ENCODE data around the gene NPAT. TPM values are rescaled to one million over a fixed set of nuclear protein-coding genes. Genes with fewer than 3 reads are reported as not detected.

Gene NPAT
- polyA plus RNA-seq, 1 donor (not counting 4 experiments of a cell fraction or from before 2014, with no cell fraction given), result 8.0 TPM

GRCh38 chr11:108239076-108239475 lies 16.6 kb upstream of the NPAT start:
- Histone ChIP-seq H3K27me3 (ENCODE audit: control insufficient read depth, extremely low read depth, insufficient read depth, low read length) (no peaks in the 10 kb centered on the region), H3K4me1 (ENCODE audit: control insufficient read depth, extremely low read depth, insufficient read depth, low read length) (peaks cover 6% of the 10 kb centered on the region), H4K20me1 (ENCODE audit: control insufficient read depth, extremely low read depth, insufficient read depth, low read length) (no peaks in the 10 kb centered on the region), H3K4me3 (ENCODE audit: control insufficient read depth in 2 of 3, extremely low read depth in 1 of 3, insufficient read depth in 2 of 3, low read depth in 1 of 3, low read length in 3 of 3) (no peak overlapping the region), H2AFZ (ENCODE audit: control insufficient read depth, low read length) (no peak overlapping the region), H3K27ac (ENCODE audit: control insufficient read depth, insufficient read depth, low read length) (no peak overlapping the region), H3K4me2 (ENCODE audit: control insufficient read depth, extremely low read depth, insufficient read depth, low read depth, low read length) (no peak overlapping the region), H3K9me1 (ENCODE audit: control insufficient read depth, extremely low read depth, insufficient read depth, low read length) (no peaks in the 10 kb centered on the region), H3K9ac (ENCODE audit: control insufficient read depth, extremely low read depth, insufficient read depth, low read length) (no peak overlapping the region), H3K36me3 (ENCODE audit: control insufficient read depth in 2 of 2, extremely low read depth in 1 of 2, insufficient read depth in 2 of 2, low read length in 2 of 2) (peaks cover 5 to 7% of the 10 kb centered on the region in 2 experiments), H3K79me2 (ENCODE audit: control insufficient read depth, insufficient read depth, low read length) (no peaks in the 10 kb centered on the region), H3K9me3 (ENCODE audit: control insufficient read depth, low read depth, low read length) (no peaks in the 10 kb centered on the region)
- dilution Hi-C loops (cut with MboI; ENCODE audit: extremely low pct_ligation_motif_present, low sequenced_read_pairs), result no loop called here
- no peak for FAIRE-seq
- no peak for DNase-seq (ENCODE audit: low read depth, low spot score)
- no peak for TF ChIP-seq EZH2 (IDR thresholded peaks at IDR 0.05; ENCODE audit: low read length)
- TF ChIP-seq, protein P1, sequence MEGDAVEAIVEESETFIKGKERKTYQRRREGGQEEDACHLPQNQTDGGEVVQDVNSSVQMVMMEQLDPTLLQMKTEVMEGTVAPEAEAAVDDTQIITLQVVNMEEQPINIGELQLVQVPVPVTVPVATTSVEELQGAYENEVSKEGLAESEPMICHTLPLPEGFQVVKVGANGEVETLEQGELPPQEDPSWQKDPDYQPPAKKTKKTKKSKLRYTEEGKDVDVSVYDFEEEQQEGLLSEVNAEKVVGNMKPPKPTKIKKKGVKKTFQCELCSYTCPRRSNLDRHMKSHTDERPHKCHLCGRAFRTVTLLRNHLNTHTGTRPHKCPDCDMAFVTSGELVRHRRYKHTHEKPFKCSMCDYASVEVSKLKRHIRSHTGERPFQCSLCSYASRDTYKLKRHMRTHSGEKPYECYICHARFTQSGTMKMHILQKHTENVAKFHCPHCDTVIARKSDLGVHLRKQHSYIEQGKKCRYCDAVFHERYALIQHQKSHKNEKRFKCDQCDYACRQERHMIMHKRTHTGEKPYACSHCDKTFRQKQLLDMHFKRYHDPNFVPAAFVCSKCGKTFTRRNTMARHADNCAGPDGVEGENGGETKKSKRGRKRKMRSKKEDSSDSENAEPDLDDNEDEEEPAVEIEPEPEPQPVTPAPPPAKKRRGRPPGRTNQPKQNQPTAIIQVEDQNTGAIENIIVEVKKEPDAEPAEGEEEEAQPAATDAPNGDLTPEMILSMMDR (optimal IDR thresholded peaks at IDR 0.05 in 1 of 3, IDR thresholded peaks at IDR 0.05 in 1 of 3, conservative IDR thresholded peaks at IDR 0.05 in 1 of 3; ENCODE audit: extremely low read depth in 1 of 3, insufficient read depth in 2 of 3, low read length in 3 of 3), result no peak

DNA sequence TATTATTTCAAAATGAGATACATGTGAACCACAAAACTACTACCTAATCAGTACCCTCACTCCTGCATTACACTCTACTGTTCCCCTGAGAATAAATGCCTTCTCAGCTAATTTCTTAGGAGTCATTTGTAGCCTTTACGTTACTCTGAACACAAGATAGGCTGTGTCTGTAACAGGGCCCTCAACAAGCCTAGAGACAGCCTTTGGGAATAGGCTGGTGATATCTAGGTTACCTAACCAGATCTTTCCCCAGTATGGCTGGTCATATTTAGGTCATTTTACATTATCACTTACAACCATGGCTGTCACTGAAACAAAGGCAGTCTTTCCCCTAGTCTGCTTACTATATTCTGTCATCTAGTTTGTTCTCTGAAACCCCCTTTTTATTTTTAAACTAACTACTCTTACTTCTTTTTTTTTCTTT lies 14.6 kb upstream of the NPAT start:
- H3K27ac ChIP-seq (ENCODE audit: control insufficient read depth, insufficient read depth, low read length), result no peak overlapping the region
- H3K9ac ChIP-seq (ENCODE audit: control insufficient read depth, extremely low read depth, insufficient read depth, low read length), result no peak overlapping the region
- no peak overlapping the region for H3K4me2 ChIP-seq (ENCODE audit: control insufficient read depth, extremely low read depth, insufficient read depth, low read depth, low read length)
- H2AFZ ChIP-seq (ENCODE audit: control insufficient read depth, low read length), result no peak overlapping the region
- no peaks in the 10 kb centered on the region for H4K20me1 ChIP-seq (ENCODE audit: control insufficient read depth, extremely low read depth, insufficient read depth, low read length)
- dilution Hi-C loops (cut with MboI; ENCODE audit: extremely low pct_ligation_motif_present, low sequenced_read_pairs), result no loop called here
- no peak overlapping the region for H3K4me3 ChIP-seq (ENCODE audit: control insufficient read depth in 2 of 3, extremely low read depth in 1 of 3, insufficient read depth in 2 of 3, low read depth in 1 of 3, low read length in 3 of 3)
- TF ChIP-seq, protein P1 (optimal IDR thresholded peaks at IDR 0.05 in 1 of 3, IDR thresholded peaks at IDR 0.05 in 1 of 3, conservative IDR thresholded peaks at IDR 0.05 in 1 of 3; ENCODE audit: extremely low read depth in 1 of 3, insufficient read depth in 2 of 3, low read length in 3 of 3), result no peak
- H3K4me1 ChIP-seq (ENCODE audit: control insufficient read depth, extremely low read depth, insufficient read depth, low read length), result peaks cover 6% of the 10 kb centered on the region
- H3K9me1 ChIP-seq (ENCODE audit: control insufficient read depth, extremely low read depth, insufficient read depth, low read length), result no peaks in the 10 kb centered on the region
- no peak for FAIRE-seq
- no peak for DNase-seq (ENCODE audit: low read depth, low spot score)
- no peaks in the 10 kb centered on the region for H3K79me2 ChIP-seq (ENCODE audit: control insufficient read depth, insufficient read depth, low read length)
- peaks cover 5 to 7% of the 10 kb centered on the region in 2 experiments for H3K36me3 ChIP-seq (ENCODE audit: control insufficient read depth in 2 of 2, extremely low read depth in 1 of 2, insufficient read depth in 2 of 2, low read length in 2 of 2)
- no peaks in the 10 kb centered on the region for H3K9me3 ChIP-seq (ENCODE audit: control insufficient read depth, low read depth, low read length)
- H3K27me3 ChIP-seq (ENCODE audit: control insufficient read depth, extremely low read depth, insufficient read depth, low read length), result no peaks in the 10 kb centered on the region

Data from keratinocyte (primary cell).